ENCODE results near the gene CLTB. TPM values are rescaled to one million over a fixed set of nuclear protein-coding genes. Genes with fewer than 3 reads are reported as not detected.
"Not testable (repeated sequence)": the region's sequence is repeated elsewhere in the genome, so short reads cannot be mapped to it uniquely, and the experiment has no call there.

CLTB gene
- total and polyA plus RNA-seq, 2 donors (not counting 1 experiment from before 2014, with no cell fraction given), result 29.9 to 41.7 TPM

GRCh38 chr5:176409765-176410164, 6.6 kb downstream of the CLTB start:
- ChIA-PET POLR2A (no interaction called here), CTCF (interaction anchor here (0.7 kb wide), 1 partner anchor 13 kb away, joined by 3 read pairs; no protein-coding TSS in a partner anchor)
- peaks cover 1 to 17% of the 10 kb centered on the region in 2 experiments for H3K36me3 ChIP-seq (replicated peaks in 1 of 2; ENCODE audit: control extremely low read depth in 1 of 2, control insufficient read depth in 1 of 2, extremely low read depth in 1 of 2, insufficient read depth in 2 of 2, low read length in 1 of 2)
- no peak overlapping the region for H3K4me2 ChIP-seq (replicated peaks; ENCODE audit: low read depth, low read length, poor library complexity, severe bottlenecking)
- Mint-ChIP-seq H3K9me3 (ENCODE audit: insufficient read depth) (no peaks in the 10 kb centered on the region), H3K4me1 (peaks cover 4% of the 10 kb centered on the region), H3K4me3 (no peak overlapping the region), H3K27ac (no peak overlapping the region), H3K27me3 (no peaks in the 10 kb centered on the region)
- no peak overlapping the region for H3K4me3 ChIP-seq (ENCODE audit: control extremely low read depth in 1 of 5, extremely low read depth in 1 of 5, insufficient read depth in 1 of 5, low read depth in 2 of 5, low read length in 4 of 5)
- WGBS (ENCODE audit: insufficient coverage), result 97% methylated on average over 3 of the region's 4 CpGs
- TF ChIP-seq CTCF (IDR thresholded peaks at IDR 0.05) (no peak), EZH2 (IDR thresholded peaks at IDR 0.05; ENCODE audit: borderline replicate concordance, insufficient read depth, low read depth, low read length, poor library complexity, severe bottlenecking) (no peak)
- H3K79me2 ChIP-seq (ENCODE audit: control insufficient read depth, insufficient read depth, low read length), result peaks cover 3% of the 10 kb centered on the region
- DNase-seq, result no peak
- no peaks in the 10 kb centered on the region for H3K27me3 ChIP-seq (replicated peaks in 1 of 4; ENCODE audit: control extremely low read depth in 1 of 4, control insufficient read depth in 3 of 4, insufficient read depth in 4 of 4, low read length in 3 of 4)
- H3K9ac ChIP-seq (ENCODE audit: low read length), result no peak overlapping the region
- no peaks in the 10 kb centered on the region for H3K9me3 ChIP-seq (ENCODE audit: control extremely low read depth in 1 of 3, control insufficient read depth in 2 of 3, insufficient read depth in 1 of 3, low read length in 2 of 3)
- peaks cover 8% of the 10 kb centered on the region for H4K20me1 ChIP-seq (ENCODE audit: control insufficient read depth, insufficient read depth, low read length, poor library complexity, severe bottlenecking)
- no peak for ATAC-seq (ENCODE audit: low read depth)
- H2AFZ ChIP-seq (ENCODE audit: insufficient read depth, low read depth, low read length, poor library complexity, severe bottlenecking), result no peak overlapping the region
- no peaks in the 10 kb centered on the region for H3K4me1 ChIP-seq (ENCODE audit: control insufficient read depth in 2 of 2, insufficient read depth in 2 of 2, low read length in 2 of 2)
- intact Hi-C loops (cut with micrococcal nuclease), result no loop called here
- H3K27ac ChIP-seq (ENCODE audit: low read length in 2 of 2), result no peak overlapping the region

- CTCF ChIA-PET, result no interaction called here
- Mint-ChIP-seq H3K4me1 (no peaks in the 10 kb centered on the region), H3K9me3 (ENCODE audit: insufficient read depth) (no peaks in the 10 kb centered on the region), H3K27me3 (no peaks in the 10 kb centered on the region), H3K27ac (no peak overlapping the region), H3K4me3 (no peak overlapping the region)
- H3K27me3 ChIP-seq (replicated peaks in 1 of 4; ENCODE audit: control extremely low read depth in 1 of 4, control insufficient read depth in 3 of 4, insufficient read depth in 4 of 4, low read length in 3 of 4), result no peaks in the 10 kb centered on the region
- peaks cover 8% of the 10 kb centered on the region for H4K20me1 ChIP-seq (ENCODE audit: control insufficient read depth, insufficient read depth, low read length, poor library complexity, severe bottlenecking)
- H3K9ac ChIP-seq (ENCODE audit: low read length), result no peak overlapping the region
- H3K36me3 ChIP-seq (replicated peaks in 1 of 2; ENCODE audit: control extremely low read depth in 1 of 2, control insufficient read depth in 1 of 2, extremely low read depth in 1 of 2, insufficient read depth in 2 of 2, low read length in 1 of 2), result peaks cover 1 to 17% of the 10 kb centered on the region in 2 experiments
- WGBS (ENCODE audit: insufficient coverage), result 97% methylated on average over 5 of the region's 5 CpGs
- TF ChIP-seq EZH2 (IDR thresholded peaks at IDR 0.05; ENCODE audit: borderline replicate concordance, insufficient read depth, low read depth, low read length, poor library complexity, severe bottlenecking) (no peak), CTCF (IDR thresholded peaks at IDR 0.05) (no peak)
- ATAC-seq (ENCODE audit: low read depth), result no peak
- no peak overlapping the region for H3K27ac ChIP-seq (ENCODE audit: low read length in 2 of 2)
- no peak overlapping the region for H3K4me3 ChIP-seq (ENCODE audit: control extremely low read depth in 1 of 5, extremely low read depth in 1 of 5, insufficient read depth in 1 of 5, low read depth in 2 of 5, low read length in 4 of 5)
- POLR2A ChIA-PET, result interaction anchor here (0.7 kb wide), 1 partner anchor 20 kb away, joined by 6 read pairs; the partner anchor contains the start of gene NOP16
- no peaks in the 10 kb centered on the region for H3K4me1 ChIP-seq (ENCODE audit: control insufficient read depth in 2 of 2, insufficient read depth in 2 of 2, low read length in 2 of 2)
- no peak overlapping the region for H2AFZ ChIP-seq (ENCODE audit: insufficient read depth, low read depth, low read length, poor library complexity, severe bottlenecking)
- no peak for DNase-seq
- intact Hi-C loops (cut with micrococcal nuclease), result no loop called here
- H3K4me2 ChIP-seq (replicated peaks; ENCODE audit: low read depth, low read length, poor library complexity, severe bottlenecking), result no peak overlapping the region
- H3K9me3 ChIP-seq (ENCODE audit: control extremely low read depth in 1 of 3, control insufficient read depth in 2 of 3, insufficient read depth in 1 of 3, low read length in 2 of 3), result no peaks in the 10 kb centered on the region
- peaks cover 3% of the 10 kb centered on the region for H3K79me2 ChIP-seq (ENCODE audit: control insufficient read depth, insufficient read depth, low read length)
Observed at GRCh38 chr5:176408590-176408989, 7.7 kb downstream of the CLTB start.

- H3K9me3 Mint-ChIP-seq (ENCODE audit: insufficient read depth); H3K4me3 Mint-ChIP-seq; DNase-seq; H3K79me2 ChIP-seq (ENCODE audit: control insufficient read depth, insufficient read depth, low read length); intact Hi-C loops (cut with micrococcal nuclease); H3K4me1 ChIP-seq (ENCODE audit: control insufficient read depth in 2 of 2, insufficient read depth in 2 of 2, low read length in 2 of 2); H3K4me3 ChIP-seq (ENCODE audit: control extremely low read depth in 1 of 5, extremely low read depth in 1 of 5, insufficient read depth in 1 of 5, low read depth in 2 of 5, low read length in 4 of 5); H4K20me1 ChIP-seq (ENCODE audit: control insufficient read depth, insufficient read depth, low read length, poor library complexity, severe bottlenecking); ATAC-seq (ENCODE audit: low read depth); H3K4me1 Mint-ChIP-seq; H3K9me3 ChIP-seq (ENCODE audit: control extremely low read depth in 1 of 3, control insufficient read depth in 2 of 3, insufficient read depth in 1 of 3, low read length in 2 of 3); H3K27me3 ChIP-seq (replicated peaks in 1 of 4; ENCODE audit: control extremely low read depth in 1 of 4, control insufficient read depth in 3 of 4, insufficient read depth in 4 of 4, low read length in 3 of 4); H3K27me3 Mint-ChIP-seq; H3K27ac Mint-ChIP-seq; H3K27ac ChIP-seq (ENCODE audit: low read length in 2 of 2); POLR2A ChIA-PET; H3K9ac ChIP-seq (ENCODE audit: low read length); H2AFZ ChIP-seq (ENCODE audit: insufficient read depth, low read depth, low read length, poor library complexity, severe bottlenecking); H3K4me2 ChIP-seq (replicated peaks; ENCODE audit: low read depth, low read length, poor library complexity, severe bottlenecking): not testable (repeated sequence)
- CTCF ChIA-PET, result interaction anchor here (2.4 kb wide), 1 partner anchor 8 kb away, joined by 8 read pairs; the partner anchor contains the start of gene CLTB
- 100% methylated on average over 2 of the region's 10 CpGs for WGBS (ENCODE audit: insufficient coverage)
- H3K36me3 ChIP-seq (replicated peaks in 1 of 2; ENCODE audit: control extremely low read depth in 1 of 2, control insufficient read depth in 1 of 2, extremely low read depth in 1 of 2, insufficient read depth in 2 of 2, low read length in 1 of 2), result peaks cover 1 to 17% of the 10 kb centered on the region in 2 experiments
Observed at GRCh38 chr5:176408252-176408573, 8.1 kb downstream of the CLTB start.

Measured in B cell (primary cell).